Natural killer cell (primary cell): ENCODE data around the gene SNAP23. TPM values are rescaled to one million over a fixed set of nuclear protein-coding genes. Genes with fewer than 3 reads are reported as not detected.

Source experiments
- ATAC-seq, 3 donors: fragments of 150-1000 bp in 2 of 3; fragments of 200-7000 bp in 1 of 3; cut with Tn5 transposase; 1 replicate in 1 of 3; 2 replicates in 2 of 3; pipeline ENCODE4 v1.10.0; 2021; ENCODE audit warnings: mild to moderate bottlenecking in 2 of 3, moderate library complexity in 2 of 3
- DNase-seq, 2 donors: peaks; one replicate each; pipeline versions ENCODE4 v3.0.0 to v3.0.0-alpha.2; 2013 to 2021; ENCODE audit warnings: mixed read lengths in 1 of 2
- H3K27ac ChIP-seq: one replicate; pipeline ENCODE4 v1.5.1; 2013; ENCODE audit warnings: mild to moderate bottlenecking, low read length
- H3K27me3 ChIP-seq: one replicate; pipeline ENCODE4 v1.6.1; 2013; ENCODE audit warnings: low read length; ENCODE audit not compliant: control insufficient read depth, insufficient read depth
- H3K36me3 ChIP-seq: one replicate; pipeline ENCODE4 v1.6.1; 2013; ENCODE audit warnings: low read length; ENCODE audit not compliant: control insufficient read depth, insufficient read depth
- H3K4me1 ChIP-seq: one replicate; pipeline ENCODE4 v1.6.1; 2013; ENCODE audit warnings: low read length; ENCODE audit not compliant: control insufficient read depth, insufficient read depth
- H3K4me3 ChIP-seq: one replicate; pipeline ENCODE4 v1.5.1; 2013; ENCODE audit warnings: low read length
- H3K9me3 ChIP-seq: one replicate; pipeline ENCODE4 v1.6.1; 2013; ENCODE audit warnings: low read length; ENCODE audit not compliant: control insufficient read depth, insufficient read depth
- H3K27ac Mint-ChIP-seq, 2 donors: one replicate each; pipeline ENCODE4 v1.8.0; 2022; ENCODE audit warnings: mild to moderate bottlenecking in 2 of 2, mixed read lengths in 2 of 2, moderate library complexity in 1 of 2
- H3K27me3 Mint-ChIP-seq, 2 donors: one replicate each; pipeline ENCODE4 v1.8.0; 2022; ENCODE audit warnings: low read depth in 2 of 2, mixed read lengths in 2 of 2
- H3K36me3 Mint-ChIP-seq: one replicate; pipeline ENCODE4 v1.8.0; 2022; ENCODE audit warnings: mixed read lengths
- H3K4me1 Mint-ChIP-seq, 2 donors: one replicate each; pipeline ENCODE4 v1.8.0; 2022; ENCODE audit warnings: mixed read lengths in 2 of 2
- H3K4me3 Mint-ChIP-seq: one replicate; pipeline ENCODE4 v1.8.0; 2022; ENCODE audit warnings: mild to moderate bottlenecking, moderate library complexity, mixed read lengths
- H3K9me3 Mint-ChIP-seq, 2 donors: one replicate each; pipeline ENCODE4 v1.8.0; 2022; ENCODE audit warnings: mixed read lengths in 2 of 2
- CTCF ChIP-seq: fragments of 200-600 bp; IDR thresholded peaks from one replicate; pipeline ENCODE4 v1.8.0; 2022; ENCODE audit warnings: antibody characterized with exemption
- WGBS: methylation state at CpG from one replicate; pipeline ENCODE4 v1.1.7; 2013; ENCODE audit warnings: missing lambda C conversion rate; ENCODE audit not compliant: insufficient coverage; 5-methylcytosine and 5-hydroxymethylcytosine counted together
- intact Hi-C: fragments of 100-400 bp; cut with micrococcal nuclease; formaldehyde crosslinking; loops from one replicate; pipeline ENCODE4 v1.14.2; 2022
- total RNA-seq, 4 donors: library from RNA; stranded (reverse); fragments of 120-200 nt in 1 of 4; gene quantifications; one replicate each; pipeline versions ENCODE4 v1.2.3 to v1.2.4, GENCODE V29; 2013 to 2022

SNAP23 gene
- total RNA-seq, result 10 to 100 TPM; 72.7 to 85.2 (median 82.7) TPM
- total RNA-seq (2013), result 107 TPM

- no peaks in the 10 kb centered on the region for H3K36me3 Mint-ChIP-seq
- peak; percentile 91 to 96 (median 93) for ATAC-seq
- no peaks in the 10 kb centered on the region for H3K27me3 Mint-ChIP-seq
Measured at GRCh38 chr15:42495361-42496212, at the start of gene SNAP23. TSS of gene SNAP23 (plus strand) at chr15:42495634. CDS start at chr15:42511847, 16,213 bp downstream.

GRCh38 chr15:42447599-42447998, 47.8 kb upstream of the SNAP23 start:
- no peak for ATAC-seq
- Mint-ChIP-seq H3K36me3 (peaks cover 21% of the 10 kb centered on the region), H3K9me3 (no peaks in the 10 kb centered on the region), H3K27me3 (no peaks in the 10 kb centered on the region), H3K4me1 (peaks cover 0 to 7% of the 10 kb centered on the region in 2 donors), H3K27ac (no peak overlapping the region), H3K4me3 (no peak overlapping the region)
- Histone ChIP-seq H3K27ac (no peak overlapping the region), H3K27me3 (no peaks in the 10 kb centered on the region), H3K9me3 (no peaks in the 10 kb centered on the region), H3K4me3 (no peak overlapping the region), H3K36me3 (peaks cover 68% of the 10 kb centered on the region), H3K4me1 (no peaks in the 10 kb centered on the region)
- 93% methylated on average over 2 of the region's 2 CpGs for WGBS
- intact Hi-C loops, result no loop called here
- DNase-seq, result no peak
- no peak for TF ChIP-seq CTCF

More at GRCh38 chr15:42495361-42496212, at the start of gene SNAP23:
- Mint-ChIP-seq H3K9me3 (no peaks in the 10 kb centered on the region), H3K27ac (peak within 1 kb of the TSS; percentile 89 to 95), H3K4me1 (peaks cover 53 to 66% of the 10 kb centered on the region in 2 donors), H3K4me3 (peak within 1 kb of the TSS; percentile 98)
- intact Hi-C loops, result loop anchor here (5.0 to 10.0 kb wide), 2 partner anchors 52 to 159 kb away; partner anchors contain the start of genes HAUS2 and LRRC57
- Histone ChIP-seq H3K4me3 (peak within 1 kb of the TSS; percentile 80), H3K4me1 (peaks cover 40% of the 10 kb centered on the region), H3K27me3 (no peaks in the 10 kb centered on the region), H3K27ac (peak within 1 kb of the TSS; percentile 64), H3K36me3 (no peaks in the 10 kb centered on the region), H3K9me3 (no peaks in the 10 kb centered on the region)
- WGBS, result 0% methylated on average over 40 of the region's 43 CpGs
- DNase-seq, result peak; percentile 75 to 91
- TF ChIP-seq CTCF, result no peak

- peaks cover 65% of the 10 kb centered on the region for H3K36me3 ChIP-seq
- ATAC-seq (no peak), DNase-seq (no peak)
- H3K4me3 ChIP-seq, result no peak overlapping the region
- TF ChIP-seq CTCF, result no peak
- H3K27ac Mint-ChIP-seq, result no peak overlapping the region
- H3K4me3 Mint-ChIP-seq, result no peak overlapping the region
- H3K27ac ChIP-seq, result no peak overlapping the region
- H3K9me3 ChIP-seq, result no peaks in the 10 kb centered on the region
- intact Hi-C loops, result no loop called here
- no peaks in the 10 kb centered on the region for H3K27me3 Mint-ChIP-seq
- H3K4me1 Mint-ChIP-seq, result peaks cover 0 to 7% of the 10 kb centered on the region in 2 donors
- H3K9me3 Mint-ChIP-seq, result no peaks in the 10 kb centered on the region
- H3K36me3 Mint-ChIP-seq, result peaks cover 21% of the 10 kb centered on the region
- H3K27me3 ChIP-seq, result no peaks in the 10 kb centered on the region
- no peaks in the 10 kb centered on the region for H3K4me1 ChIP-seq
- 94% methylated on average over 6 of the region's 6 CpGs for WGBS
Measured at GRCh38 chr15:42448281-42448680, 47.2 kb upstream of the SNAP23 start.
